NT2/D1 (cell line): ENCODE measurements around the gene BCL11B.

Experiments
- SUZ12 ChIP-seq: IDR thresholded peaks from 2 replicates; pipeline ENCODE4 v1.6.1; 2011; ENCODE audit not compliant: insufficient read length, insufficient read depth; ENCODE audit errors: extremely low read depth
- YY1 ChIP-seq: IDR thresholded peaks from 2 replicates; pipeline ENCODE4 v1.6.1; 2011; ENCODE audit not compliant: insufficient read length, insufficient read depth
- ZNF274 ChIP-seq: IDR thresholded peaks from 2 replicates; pipeline ENCODE4 v1.6.1; 2011; ENCODE audit warnings: mild to moderate bottlenecking, low read depth, low read length

GRCh38 chr14:99179946-99180345, 92.1 kb downstream of the BCL11B start:
- TF ChIP-seq YY1 (no peak), ZNF274 (no peak), SUZ12 (no peak)
